Prostate gland (tissue), 2 donors: ENCODE results near the gene ZNF575.

Experiments used
- POLR2A ChIP-seq: fragments of 450-650 bp; IDR thresholded peaks from one replicate; pipeline ENCODE4 v1.6.1; 2016; ENCODE audit warnings: antibody characterized with exemption, mild to moderate bottlenecking
- POLR2AphosphoS5 ChIP-seq: sonication (generic); formaldehyde crosslinking; IDR thresholded peaks from one replicate; pipeline ENCODE4 v1.6.1; 2017; ENCODE audit warnings: antibody characterized with exemption
- TF ChIP-seq, protein P1 (sequence below), 4 experiments: fragments of 200-600 bp in 2 of 4; fragments of 450-650 bp in 2 of 4; sonication (generic) in 2 of 4; IDR thresholded peaks; 1 replicate in 3 of 4; 2 replicates in 1 of 4; pipeline ENCODE4 v1.5.1; 2016 to 2019; ENCODE audit warnings: antibody characterized with exemption in 4 of 4, mild to moderate bottlenecking in 2 of 4, moderate library complexity in 2 of 4

DNA sequence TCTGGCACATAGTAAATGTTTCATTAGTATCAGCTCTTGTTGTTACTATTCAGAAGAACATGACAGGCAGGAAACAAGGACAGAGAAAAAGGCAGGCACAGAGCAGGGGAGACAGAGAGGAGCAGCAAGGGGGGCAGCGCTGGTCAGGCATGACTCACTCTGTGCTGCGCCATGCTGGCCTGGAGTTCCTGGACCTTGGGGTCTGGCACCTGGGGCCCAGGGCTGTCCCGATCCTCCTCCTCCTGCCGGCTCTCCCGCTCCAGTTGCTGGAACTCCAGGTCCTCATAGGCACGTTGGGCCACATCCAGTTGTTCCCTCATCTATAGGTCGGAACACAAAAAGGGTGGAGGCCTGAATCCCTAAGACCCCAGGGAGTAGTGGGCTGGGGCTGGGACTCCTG lies 36.0 kb upstream of the ZNF575 start:
- TF ChIP-seq, protein P1, sequence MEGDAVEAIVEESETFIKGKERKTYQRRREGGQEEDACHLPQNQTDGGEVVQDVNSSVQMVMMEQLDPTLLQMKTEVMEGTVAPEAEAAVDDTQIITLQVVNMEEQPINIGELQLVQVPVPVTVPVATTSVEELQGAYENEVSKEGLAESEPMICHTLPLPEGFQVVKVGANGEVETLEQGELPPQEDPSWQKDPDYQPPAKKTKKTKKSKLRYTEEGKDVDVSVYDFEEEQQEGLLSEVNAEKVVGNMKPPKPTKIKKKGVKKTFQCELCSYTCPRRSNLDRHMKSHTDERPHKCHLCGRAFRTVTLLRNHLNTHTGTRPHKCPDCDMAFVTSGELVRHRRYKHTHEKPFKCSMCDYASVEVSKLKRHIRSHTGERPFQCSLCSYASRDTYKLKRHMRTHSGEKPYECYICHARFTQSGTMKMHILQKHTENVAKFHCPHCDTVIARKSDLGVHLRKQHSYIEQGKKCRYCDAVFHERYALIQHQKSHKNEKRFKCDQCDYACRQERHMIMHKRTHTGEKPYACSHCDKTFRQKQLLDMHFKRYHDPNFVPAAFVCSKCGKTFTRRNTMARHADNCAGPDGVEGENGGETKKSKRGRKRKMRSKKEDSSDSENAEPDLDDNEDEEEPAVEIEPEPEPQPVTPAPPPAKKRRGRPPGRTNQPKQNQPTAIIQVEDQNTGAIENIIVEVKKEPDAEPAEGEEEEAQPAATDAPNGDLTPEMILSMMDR (IDR thresholded peaks at IDR 0.05), result no peak
- no peak for TF ChIP-seq POLR2A
- TF ChIP-seq POLR2AphosphoS5, result no peak
